NCI-H2227 (cell line): Measurements from ENCODE around the gene RBM14.
"Not testable (repeated sequence)": the region's sequence is repeated elsewhere in the genome, so short reads cannot be mapped to it uniquely, and the experiment has no call there.

ENCODE experiments used
- DNase-seq: peaks from one replicate; lab custom pipeline; 2025; ENCODE audit not compliant: unreplicated experiment; lab: John Stamatoyannopoulos, UW

The RBM14 gene

GRCh38 chr11:66598993-66599392, 17.4 kb upstream of the RBM14 start:
- no peak for DNase-seq

DNA sequence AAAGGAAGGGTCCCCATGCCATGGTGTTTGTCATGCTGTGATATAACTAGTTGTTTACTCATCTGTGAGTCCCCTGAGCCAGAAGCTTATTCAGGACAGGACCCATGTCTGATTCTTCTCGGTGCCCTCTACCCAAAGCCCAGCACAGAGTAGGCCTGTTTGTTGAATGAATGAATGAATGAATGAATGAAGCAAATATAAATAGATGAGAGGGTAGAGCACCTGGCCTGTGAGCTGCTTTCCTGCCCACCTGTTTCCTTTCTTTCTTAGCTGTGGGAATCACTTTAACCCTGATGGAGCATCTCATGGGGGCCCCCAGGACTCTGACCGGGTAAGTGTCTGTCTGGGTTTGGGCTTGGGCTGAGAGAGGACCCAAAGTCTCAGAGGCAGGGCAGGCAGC, 16.2 kb upstream of the RBM14 start:
- DNase-seq: no peak

DNA sequence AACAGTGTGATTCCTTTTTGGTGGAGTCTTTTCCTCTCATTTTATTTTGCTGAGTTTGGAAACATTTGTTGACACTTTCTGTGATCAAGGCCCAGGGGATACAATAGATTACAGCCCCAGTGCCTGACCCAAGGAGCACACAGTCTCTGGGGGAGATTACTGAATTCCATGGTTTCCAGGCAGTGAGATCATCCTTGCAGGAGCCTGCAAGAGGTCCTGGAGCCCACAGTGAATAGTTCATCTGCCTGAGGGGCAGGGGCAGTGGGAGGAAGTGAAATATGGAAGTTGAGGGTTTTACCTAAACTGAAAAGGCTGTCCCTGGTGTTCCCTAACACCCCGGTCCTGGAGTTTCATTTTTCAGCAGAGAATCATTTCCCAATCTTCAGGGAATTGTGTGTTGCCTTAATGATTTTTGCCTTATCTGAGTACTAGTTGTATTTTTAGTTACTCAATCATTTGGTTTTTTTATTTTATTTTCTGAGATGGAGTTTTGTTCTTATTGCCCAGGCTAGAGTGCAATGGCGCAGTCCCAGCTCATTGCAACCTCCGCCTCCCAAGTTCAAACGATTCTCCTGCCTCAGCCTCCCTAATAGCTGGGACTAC, 15.7 kb upstream of the RBM14 start:
- DNase-seq: no peak

GRCh38 chr11:66603072-66603471, 13.4 kb upstream of the RBM14 start:
- DNase-seq: no peak

DNA sequence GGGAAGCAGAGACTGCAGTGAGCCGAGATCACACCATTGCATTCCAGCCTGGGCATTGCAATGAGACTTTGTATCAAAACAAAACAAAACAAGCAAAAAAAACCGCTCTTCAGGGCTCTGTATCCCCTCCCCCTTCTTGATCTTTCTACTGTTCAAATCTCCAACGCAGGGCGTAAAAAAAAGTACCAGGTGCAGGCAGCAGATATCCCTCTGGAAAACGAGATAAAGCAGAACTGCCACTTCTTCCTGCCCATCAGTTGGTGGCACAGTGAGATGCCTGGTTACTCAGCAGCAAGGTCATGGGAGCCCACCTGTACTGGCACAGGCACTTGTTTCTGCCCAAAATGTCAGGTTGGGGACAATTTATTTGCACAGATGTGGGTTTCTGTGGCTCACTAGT, 12.3 kb upstream of the RBM14 start:
- DNase-seq: no peak

GRCh38 chr11:66606608-66607007, 9.8 kb upstream of the RBM14 start:
- not testable (repeated sequence) for DNase-seq

- DNase-seq: no peak
Observed at GRCh38 chr11:66607126-66607834, 9.2 kb upstream of the RBM14 start.

- no peak for DNase-seq
Observed at GRCh38 chr11:66609721-66610617, 6.5 kb upstream of the RBM14 start.

DNA sequence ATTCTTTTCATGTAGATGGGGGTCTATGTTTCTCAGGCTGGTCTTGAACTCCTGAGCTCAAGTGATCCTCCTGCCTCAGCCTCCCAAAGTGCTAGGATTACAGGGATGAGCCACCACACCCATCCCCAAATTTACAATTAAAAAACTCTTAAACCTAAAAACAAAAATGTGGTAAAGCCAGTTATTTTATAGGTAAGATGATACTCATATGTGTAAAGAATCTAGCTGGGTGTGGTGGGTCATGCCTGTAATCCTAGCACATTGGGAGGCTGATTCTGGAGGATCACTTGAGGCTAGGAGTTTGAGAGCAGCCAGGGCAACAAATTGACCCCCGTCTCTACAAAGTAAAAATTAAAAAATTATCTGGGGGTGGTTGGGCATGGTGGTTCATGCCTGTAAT, 4.0 kb upstream of the RBM14 start:
- DNase-seq: no peak

- no peak for DNase-seq
Observed at GRCh38 chr11:66614073-66614472, 2.4 kb upstream of the RBM14 start.

GRCh38 chr11:66617155-66617834, 865 bp downstream of the RBM14 start:
- DNase-seq: no peak

DNA sequence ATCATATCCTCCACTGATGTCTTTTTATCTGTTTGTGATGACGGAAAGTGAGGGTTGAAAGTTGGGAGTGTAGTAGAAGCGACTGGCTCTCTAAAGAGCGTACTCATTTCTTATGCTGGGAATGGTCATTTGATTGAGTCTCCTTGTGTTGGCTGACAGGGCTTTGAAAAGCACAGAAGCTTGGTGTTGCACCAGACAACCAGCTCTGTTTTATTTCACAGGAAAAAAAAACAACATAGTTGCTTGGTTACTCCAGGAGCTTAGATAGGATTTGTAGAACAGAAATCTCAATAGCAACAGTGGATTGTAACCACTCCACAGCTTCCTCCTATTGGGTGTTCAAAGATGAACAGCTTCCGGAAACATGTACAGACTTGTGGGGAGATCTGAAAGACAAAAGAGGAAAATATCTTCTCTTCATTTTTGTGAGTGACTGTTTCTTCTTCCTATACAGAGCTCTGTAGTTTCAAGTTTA, 2.7 kb downstream of the RBM14 start:
- DNase-seq: no peak

DNA sequence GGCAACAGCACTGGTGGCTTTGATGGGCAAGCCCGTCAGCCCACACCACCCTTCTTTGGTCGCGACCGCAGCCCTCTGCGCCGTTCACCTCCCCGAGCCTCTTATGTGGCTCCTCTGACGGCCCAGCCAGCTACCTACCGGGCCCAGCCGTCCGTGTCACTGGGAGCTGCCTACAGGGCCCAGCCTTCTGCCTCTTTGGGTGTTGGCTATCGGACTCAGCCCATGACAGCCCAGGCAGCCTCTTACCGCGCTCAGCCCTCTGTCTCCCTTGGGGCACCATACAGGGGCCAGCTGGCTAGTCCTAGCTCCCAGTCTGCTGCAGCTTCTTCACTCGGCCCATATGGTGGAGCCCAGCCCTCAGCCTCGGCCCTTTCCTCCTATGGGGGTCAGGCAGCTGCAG, 8.0 kb downstream of the RBM14 start:
- DNase-seq: no peak

DNA sequence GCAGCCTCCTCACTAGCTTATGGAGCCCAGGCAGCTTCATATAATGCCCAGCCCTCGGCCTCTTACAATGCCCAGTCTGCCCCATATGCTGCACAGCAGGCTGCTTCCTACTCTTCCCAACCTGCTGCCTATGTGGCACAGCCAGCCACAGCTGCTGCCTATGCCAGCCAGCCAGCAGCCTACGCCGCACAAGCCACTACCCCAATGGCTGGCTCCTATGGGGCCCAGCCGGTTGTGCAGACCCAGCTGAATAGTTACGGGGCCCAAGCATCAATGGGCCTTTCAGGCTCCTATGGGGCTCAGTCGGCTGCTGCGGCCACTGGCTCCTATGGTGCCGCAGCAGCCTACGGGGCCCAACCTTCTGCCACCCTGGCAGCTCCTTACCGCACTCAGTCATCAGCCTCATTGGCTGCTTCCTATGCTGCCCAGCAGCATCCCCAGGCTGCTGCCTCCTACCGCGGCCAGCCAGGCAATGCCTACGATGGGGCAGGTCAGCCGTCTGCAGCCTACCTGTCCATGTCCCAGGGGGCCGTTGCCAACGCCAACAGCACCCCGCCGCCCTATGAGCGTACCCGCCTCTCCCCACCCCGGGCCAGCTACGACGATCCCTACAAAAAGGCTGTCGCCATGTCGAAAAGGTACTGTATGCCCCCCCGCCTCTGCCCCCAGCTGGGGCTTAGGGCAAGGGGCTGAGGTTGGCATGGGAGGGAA, 8.8 kb downstream of the RBM14 start:
- DNase-seq: no peak

DNA sequence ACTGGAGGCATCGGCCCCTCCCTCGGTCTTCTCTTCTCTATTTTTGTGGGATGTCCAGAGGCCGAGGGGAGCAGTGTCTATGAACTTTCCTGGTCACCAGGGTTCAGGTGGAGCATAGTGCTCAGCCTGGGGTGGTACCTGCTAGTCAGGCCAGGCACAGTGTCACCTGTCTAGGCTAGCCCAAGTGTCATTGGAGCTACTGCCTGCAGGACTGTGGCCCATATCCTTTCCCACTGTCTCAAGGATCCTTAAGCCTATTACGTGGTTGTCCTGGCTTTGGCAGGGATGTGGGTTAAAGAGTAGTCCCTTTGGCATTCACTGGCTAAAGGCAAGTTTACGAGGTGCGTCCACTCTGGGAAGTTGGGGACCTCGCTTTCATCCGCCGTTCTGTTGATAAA, 9.3 kb downstream of the RBM14 start:
- DNase-seq: no peak

DNA sequence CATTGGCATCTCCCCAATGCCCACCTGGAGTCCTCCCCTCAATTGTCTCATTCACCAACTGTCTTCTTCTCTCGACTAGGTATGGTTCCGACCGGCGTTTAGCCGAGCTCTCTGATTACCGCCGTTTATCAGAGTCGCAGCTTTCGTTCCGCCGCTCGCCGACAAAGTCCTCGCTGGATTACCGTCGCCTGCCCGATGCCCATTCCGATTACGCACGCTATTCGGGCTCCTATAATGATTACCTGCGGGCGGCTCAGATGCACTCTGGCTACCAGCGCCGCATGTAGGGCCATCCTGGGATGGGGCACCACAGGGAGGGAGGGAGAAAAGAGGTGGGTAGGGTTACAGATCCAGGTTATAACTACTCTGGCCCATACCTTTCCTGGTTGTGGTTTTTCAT, 10.0 kb downstream of the RBM14 start:
- no peak for DNase-seq

DNA sequence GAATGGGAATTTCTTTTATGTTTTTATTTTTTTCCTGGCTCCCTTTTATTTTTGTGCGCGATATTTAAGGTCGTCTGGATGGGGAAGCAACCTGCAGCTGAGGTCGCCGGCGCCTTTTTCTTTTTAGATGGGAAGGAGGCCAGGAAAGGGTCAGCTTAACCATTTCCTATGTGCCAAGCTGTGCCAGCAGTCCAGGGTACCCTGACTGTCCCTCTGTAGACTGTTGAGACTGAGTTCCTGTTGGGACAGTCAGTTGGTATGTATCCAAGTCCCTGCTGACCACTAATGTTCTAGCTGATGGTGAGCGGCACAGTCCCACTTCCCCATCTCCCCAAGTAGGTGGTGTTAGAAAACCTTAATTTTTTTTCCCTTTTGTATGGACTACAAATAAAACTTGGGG, 10.5 kb downstream of the RBM14 start:
- DNase-seq: no peak

DNA sequence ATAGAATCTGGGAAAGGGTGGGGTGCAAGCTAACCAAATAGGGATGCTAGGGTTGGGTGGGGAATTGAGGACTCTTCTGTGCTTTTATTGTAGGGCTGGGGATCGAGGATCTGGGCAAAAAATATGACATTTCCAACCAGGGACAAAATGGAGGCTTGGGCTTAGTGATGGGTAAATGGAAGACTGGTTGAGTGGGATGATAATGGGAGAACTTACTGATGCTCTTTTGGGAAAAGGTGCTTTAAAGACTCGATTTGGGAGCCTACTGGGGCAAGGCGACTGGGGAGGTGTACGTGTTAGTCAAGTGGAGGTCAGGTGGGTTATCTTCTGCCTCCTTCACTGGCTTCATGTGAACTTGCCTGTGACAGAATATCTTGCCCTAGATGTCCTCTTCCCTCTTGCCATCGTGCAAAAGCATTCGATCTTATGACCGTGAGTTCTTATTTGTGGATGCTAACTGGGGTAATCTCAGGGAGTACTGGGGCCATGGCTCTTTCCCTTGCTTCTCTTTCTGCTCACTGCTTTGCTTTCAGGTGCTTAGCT, 11.7 kb downstream of the RBM14 start:
- DNase-seq: no peak

DNA sequence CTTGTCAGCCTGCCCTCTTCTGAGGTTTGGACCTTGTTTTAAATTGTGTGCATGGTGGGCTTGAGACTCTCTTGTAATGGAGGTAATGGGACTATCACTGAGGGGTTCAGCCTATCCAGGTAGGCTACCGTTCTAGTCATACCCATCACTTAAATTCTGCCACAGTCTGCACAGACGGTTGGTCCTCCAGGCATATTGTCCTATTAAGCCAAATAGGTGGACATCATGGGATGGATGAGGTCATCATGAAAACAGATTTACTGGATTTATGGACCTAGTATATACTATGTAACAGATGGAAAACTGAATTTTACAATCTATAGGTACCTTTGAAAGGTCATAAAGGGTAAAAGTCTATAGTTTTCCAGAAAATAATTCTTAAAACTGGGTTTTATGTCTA, 12.9 kb downstream of the RBM14 start:
- DNase-seq: no peak

- DNase-seq: no peak
Observed at GRCh38 chr11:66631883-66632282, 15.5 kb downstream of the RBM14 start.
